ENCODE results near the gene GPHN.

The GPHN gene

GRCh38 chr14:66508846-66509621, 1.1 kb downstream of the GPHN start:
- Histone ChIP-seq H2BK12ac (ENCODE audit: low read length) (no peak overlapping the region), H3K4ac (ENCODE audit: low read depth, low read length) (no peak overlapping the region), H4K12ac (ENCODE audit: low read depth, low read length) (no peak overlapping the region), H3K4me2 (ENCODE audit: low read length) (peak overlapping the region; percentile 93), H3K9me3 (ENCODE audit: insufficient read depth, low read depth, low read length) (no peaks in the 10 kb centered on the region), H3K27me3 (ENCODE audit: insufficient read depth, low read length) (no peaks in the 10 kb centered on the region), H2BK120ac (ENCODE audit: insufficient read depth, low read length, poor library complexity) (no peak overlapping the region), H3K79me1 (ENCODE audit: low read length) (peaks cover 9% of the 10 kb centered on the region), H4K91ac (ENCODE audit: low read depth, low read length) (no peak overlapping the region), H3K36me3 (ENCODE audit: control insufficient read depth in 1 of 2, insufficient read depth in 2 of 2, low read length in 2 of 2) (no peaks in the 10 kb centered on the region), H3K79me2 (ENCODE audit: control insufficient read depth, insufficient read depth, low read length, poor library complexity) (no peaks in the 10 kb centered on the region), H3K14ac (ENCODE audit: low read length) (no peak overlapping the region), H3K4me1 (ENCODE audit: control insufficient read depth in 1 of 2, insufficient read depth in 2 of 2, low read length in 2 of 2) (peaks cover 5 to 7% of the 10 kb centered on the region in 2 experiments), H4K8ac (ENCODE audit: low read depth, low read length) (peak overlapping the region; percentile 70), H2BK5ac (ENCODE audit: low read depth, low read length, poor library complexity) (no peak overlapping the region), H2AFZ (ENCODE audit: insufficient read depth, low read length, poor library complexity) (peak overlapping the region; percentile 61), H3K18ac (ENCODE audit: low read length) (no peak overlapping the region), H2AK5ac (ENCODE audit: low read length) (no peak overlapping the region), H3K23ac (ENCODE audit: low read length) (no peak overlapping the region), H3K9ac (ENCODE audit: low read length) (no peak overlapping the region), H3K27ac (ENCODE audit: low read depth, low read length) (no peak overlapping the region), H3K4me3 (ENCODE audit: low read depth, low read length) (peak overlapping the region; percentile 84)
- DNase-seq, result peak; percentile 3 to 37
- WGBS (ENCODE audit: extremely low coverage, insufficient coverage, insufficient read length), result no CpG with 5 or more reads among the region's 57 CpGs

GRCh38 chr14:66509874-66510273, 1.9 kb downstream of the GPHN start:
- Histone ChIP-seq H3K9me3 (ENCODE audit: insufficient read depth, low read depth, low read length) (no peaks in the 10 kb centered on the region), H3K14ac (ENCODE audit: low read length) (no peak overlapping the region), H3K27me3 (ENCODE audit: insufficient read depth, low read length) (no peaks in the 10 kb centered on the region), H2BK12ac (ENCODE audit: low read length) (no peak overlapping the region), H3K4me2 (ENCODE audit: low read length) (no peak overlapping the region), H2BK5ac (ENCODE audit: low read depth, low read length, poor library complexity) (no peak overlapping the region), H3K4me1 (ENCODE audit: control insufficient read depth in 1 of 2, insufficient read depth in 2 of 2, low read length in 2 of 2) (peaks cover 5 to 7% of the 10 kb centered on the region in 2 experiments), H4K12ac (ENCODE audit: low read depth, low read length) (no peak overlapping the region), H3K9ac (ENCODE audit: low read length) (no peak overlapping the region), H2AFZ (ENCODE audit: insufficient read depth, low read length, poor library complexity) (no peak overlapping the region), H2BK120ac (ENCODE audit: insufficient read depth, low read length, poor library complexity) (no peak overlapping the region), H2AK5ac (ENCODE audit: low read length) (no peak overlapping the region), H3K4ac (ENCODE audit: low read depth, low read length) (no peak overlapping the region), H4K8ac (ENCODE audit: low read depth, low read length) (no peak overlapping the region), H3K36me3 (ENCODE audit: control insufficient read depth in 1 of 2, insufficient read depth in 2 of 2, low read length in 2 of 2) (no peaks in the 10 kb centered on the region), H4K91ac (ENCODE audit: low read depth, low read length) (no peak overlapping the region), H3K18ac (ENCODE audit: low read length) (no peak overlapping the region), H3K23ac (ENCODE audit: low read length) (no peak overlapping the region), H3K4me3 (ENCODE audit: low read depth, low read length) (no peak overlapping the region), H3K79me2 (ENCODE audit: control insufficient read depth, insufficient read depth, low read length, poor library complexity) (no peaks in the 10 kb centered on the region), H3K27ac (ENCODE audit: low read depth, low read length) (no peak overlapping the region), H3K79me1 (ENCODE audit: low read length) (peaks cover 9% of the 10 kb centered on the region)
- WGBS (ENCODE audit: extremely low coverage, insufficient coverage, insufficient read length), result no CpG with 5 or more reads among the region's 4 CpGs
- DNase-seq, result no peak

- Histone ChIP-seq H2BK120ac (ENCODE audit: insufficient read depth, low read length, poor library complexity) (no peak overlapping the region), H3K27me3 (ENCODE audit: insufficient read depth, low read length) (no peaks in the 10 kb centered on the region), H3K14ac (ENCODE audit: low read length) (no peak overlapping the region), H3K79me1 (ENCODE audit: low read length) (peaks cover 9% of the 10 kb centered on the region), H3K23ac (ENCODE audit: low read length) (no peak overlapping the region), H3K27ac (ENCODE audit: low read depth, low read length) (no peak overlapping the region), H3K79me2 (ENCODE audit: control insufficient read depth, insufficient read depth, low read length, poor library complexity) (no peaks in the 10 kb centered on the region), H4K8ac (ENCODE audit: low read depth, low read length) (no peak overlapping the region), H2AK5ac (ENCODE audit: low read length) (no peak overlapping the region), H2BK12ac (ENCODE audit: low read length) (no peak overlapping the region), H4K91ac (ENCODE audit: low read depth, low read length) (no peak overlapping the region), H3K4me3 (ENCODE audit: low read depth, low read length) (no peak overlapping the region), H3K4ac (ENCODE audit: low read depth, low read length) (no peak overlapping the region), H3K9me3 (ENCODE audit: insufficient read depth, low read depth, low read length) (no peaks in the 10 kb centered on the region), H2BK5ac (ENCODE audit: low read depth, low read length, poor library complexity) (no peak overlapping the region), H3K4me2 (ENCODE audit: low read length) (no peak overlapping the region), H4K12ac (ENCODE audit: low read depth, low read length) (no peak overlapping the region), H3K9ac (ENCODE audit: low read length) (no peak overlapping the region), H3K18ac (ENCODE audit: low read length) (no peak overlapping the region), H3K4me1 (ENCODE audit: control insufficient read depth in 1 of 2, insufficient read depth in 2 of 2, low read length in 2 of 2) (peaks cover 5 to 7% of the 10 kb centered on the region in 2 experiments), H3K36me3 (ENCODE audit: control insufficient read depth in 1 of 2, insufficient read depth in 2 of 2, low read length in 2 of 2) (no peaks in the 10 kb centered on the region), H2AFZ (ENCODE audit: insufficient read depth, low read length, poor library complexity) (no peak overlapping the region)
- WGBS (ENCODE audit: extremely low coverage, insufficient coverage, insufficient read length), result no CpG with 5 or more reads among the region's 1 CpG
- DNase-seq, result no peak
These were observed 3.9 kb downstream of the GPHN start for GRCh38 chr14:66511849-66512248.

GRCh38 chr14:66514213-66514612, 6.3 kb downstream of the GPHN start:
- Histone ChIP-seq H3K27ac (ENCODE audit: low read depth, low read length) (no peak overlapping the region), H3K18ac (ENCODE audit: low read length) (no peak overlapping the region), H3K27me3 (ENCODE audit: insufficient read depth, low read length) (no peaks in the 10 kb centered on the region), H3K9ac (ENCODE audit: low read length) (no peak overlapping the region), H2BK12ac (ENCODE audit: low read length) (no peak overlapping the region), H3K14ac (ENCODE audit: low read length) (no peak overlapping the region), H3K9me3 (ENCODE audit: insufficient read depth, low read depth, low read length) (no peaks in the 10 kb centered on the region), H3K79me2 (ENCODE audit: control insufficient read depth, insufficient read depth, low read length, poor library complexity) (no peaks in the 10 kb centered on the region), H2BK120ac (ENCODE audit: insufficient read depth, low read length, poor library complexity) (no peak overlapping the region), H4K8ac (ENCODE audit: low read depth, low read length) (no peak overlapping the region), H3K4me3 (ENCODE audit: low read depth, low read length) (no peak overlapping the region), H3K4ac (ENCODE audit: low read depth, low read length) (no peak overlapping the region), H3K4me2 (ENCODE audit: low read length) (no peak overlapping the region), H4K91ac (ENCODE audit: low read depth, low read length) (no peak overlapping the region), H2AFZ (ENCODE audit: insufficient read depth, low read length, poor library complexity) (no peak overlapping the region), H2AK5ac (ENCODE audit: low read length) (no peak overlapping the region), H4K12ac (ENCODE audit: low read depth, low read length) (no peak overlapping the region), H3K4me1 (ENCODE audit: control insufficient read depth in 1 of 2, insufficient read depth in 2 of 2, low read length in 2 of 2) (peaks cover 2% of the 10 kb centered on the region in 2 experiments), H3K23ac (ENCODE audit: low read length) (no peak overlapping the region), H2BK5ac (ENCODE audit: low read depth, low read length, poor library complexity) (no peak overlapping the region), H3K36me3 (ENCODE audit: control insufficient read depth in 1 of 2, insufficient read depth in 2 of 2, low read length in 2 of 2) (no peaks in the 10 kb centered on the region), H3K79me1 (ENCODE audit: low read length) (no peaks in the 10 kb centered on the region)
- peak in 1 of 2 donors; percentile 35 for DNase-seq
- WGBS (ENCODE audit: extremely low coverage, insufficient coverage, insufficient read length), result no CpG with 5 or more reads among the region's 2 CpGs

All from trophoblast cell (in vitro differentiated cells and primary cell).